Neural progenitor cell (in vitro differentiated cells): ENCODE results near the gene PRKCH. TPM values are rescaled to one million over a fixed set of nuclear protein-coding genes. Genes with fewer than 3 reads are reported as not detected.
"Not testable (repeated sequence)": the region's sequence is repeated elsewhere in the genome, so short reads cannot be mapped to it uniquely, and the experiment has no call there.

Source experiments
- DNase-seq: peaks from one replicate; pipeline ENCODE4 v3.0.0-alpha.2; 2016; ENCODE audit warnings: low spot score
- H2AFZ ChIP-seq: fragments of 200-600 bp; sonication (generic); replicated peaks from 2 replicates; pipeline ENCODE4 v1.6.1; 2016; ENCODE audit warnings: antibody characterized with exemption
- H3F3A ChIP-seq: fragments of 200-600 bp; sonication (generic); 2 replicates; pipeline ENCODE4 v1.6.1; 2016; ENCODE audit warnings: antibody characterized with exemption, low read depth
- H3K27ac ChIP-seq: fragments of 200-600 bp; sonication (generic); 2 replicates; pipeline ENCODE4 v1.5.1; 2016; ENCODE audit warnings: mild to moderate bottlenecking
- H3K27me3 ChIP-seq: fragments of 200-600 bp; sonication (generic); 2 replicates; pipeline ENCODE4 v1.6.1; 2016; ENCODE audit warnings: mild to moderate bottlenecking, moderate library complexity
- H3K36me3 ChIP-seq: fragments of 200-600 bp; sonication (generic); 2 replicates; pipeline ENCODE4 v1.5.1; 2016
- H3K4me1 ChIP-seq: fragments of 200-600 bp; sonication (generic); 2 replicates; pipeline ENCODE4 v1.6.1; 2016; ENCODE audit warnings: mixed run types
- H3K4me2 ChIP-seq: fragments of 200-600 bp; sonication (generic); 2 replicates; pipeline ENCODE4 v1.6.1; 2016
- H3K4me3 ChIP-seq: fragments of 200-600 bp; sonication (generic); 2 replicates; pipeline ENCODE4 v1.5.1; 2016
- H3K79me2 ChIP-seq: fragments of 200-600 bp; sonication (generic); 2 replicates; pipeline ENCODE4 v1.6.1; 2016; ENCODE audit warnings: low read depth
- H3K9ac ChIP-seq: fragments of 200-600 bp; sonication (generic); 2 replicates; pipeline ENCODE4 v1.6.1; 2016
- H3K9me3 ChIP-seq: fragments of 200-600 bp; sonication (generic); 2 replicates; pipeline ENCODE4 v1.5.1; 2016; ENCODE audit warnings: low read depth
- H4K20me1 ChIP-seq: fragments of 200-600 bp; sonication (generic); 2 replicates; pipeline ENCODE4 v1.6.1; 2016; ENCODE audit warnings: low read depth
- H3K27ac Mint-ChIP-seq: 3 replicates; pipeline ENCODE4 v1.8.0; 2021; ENCODE audit warnings: mixed read lengths
- H3K27me3 Mint-ChIP-seq: 2 replicates; pipeline ENCODE4 v1.8.0; 2022; ENCODE audit warnings: low read depth, mild to moderate bottlenecking, inconsistent platforms, moderate library complexity, mixed read lengths; ENCODE audit not compliant: insufficient read depth
- H3K36me3 Mint-ChIP-seq: 3 replicates; pipeline ENCODE4 v1.8.0; 2021; ENCODE audit warnings: mixed read lengths
- H3K4me1 Mint-ChIP-seq: 3 replicates; pipeline ENCODE4 v1.8.0; 2021; ENCODE audit warnings: mixed read lengths
- H3K4me3 Mint-ChIP-seq: 3 replicates; pipeline ENCODE4 v1.8.0; 2021; ENCODE audit warnings: mild to moderate bottlenecking, moderate library complexity, mixed read lengths
- H3K9me3 Mint-ChIP-seq: 3 replicates; pipeline ENCODE4 v1.8.0; 2020; ENCODE audit warnings: mixed read lengths
- EZH2 ChIP-seq: fragments of 200-600 bp; sonication (generic); IDR thresholded peaks from 2 replicates; pipeline ENCODE4 v1.6.1; 2017; ENCODE audit warnings: antibody characterized with exemption, mild to moderate bottlenecking, moderate library complexity
- EZH2phosphoT487 ChIP-seq: fragments of 200-600 bp; sonication (generic); IDR thresholded peaks from 2 replicates; pipeline ENCODE4 v1.6.1; 2017; ENCODE audit warnings: antibody characterized with exemption
- total RNA-seq: library from RNA; depleted of rRNA; stranded (reverse); fragments of >200 nt; gene quantifications from 2 replicates; pipeline ENCODE4 v1.2.3, GENCODE V29; 2015; ENCODE audit warnings: low replicate concordance
- TF ChIP-seq, protein P1 (sequence below): fragments of 200-600 bp; sonication (generic); IDR thresholded peaks from 2 replicates; pipeline ENCODE4 v1.5.1; 2017; ENCODE audit warnings: antibody characterized with exemption, mild to moderate bottlenecking

Gene PRKCH
- total RNA-seq, 1 donor from 2014 or later = 1.3 TPM

DNA sequence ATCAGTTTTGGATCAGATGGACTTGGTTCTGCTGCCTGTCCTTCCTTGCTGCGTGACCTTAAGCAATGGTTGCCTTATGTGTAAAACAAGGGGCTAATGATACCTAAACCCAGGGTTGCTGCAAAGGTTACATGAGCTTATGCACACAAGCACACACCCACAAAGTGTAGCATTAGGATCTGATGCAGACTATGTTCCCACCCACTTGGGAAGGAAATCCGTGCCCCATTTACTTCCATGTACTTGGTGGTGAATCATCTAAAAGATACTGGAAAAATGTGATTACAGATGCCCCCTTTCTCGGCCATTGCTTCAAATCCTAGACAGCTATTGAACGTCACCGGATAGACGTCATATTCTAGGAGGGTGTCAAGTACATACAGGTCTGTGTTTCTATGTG lies 87.1 kb downstream of the PRKCH start:
- Mint-ChIP-seq H3K4me1 (peaks cover 11% of the 10 kb centered on the region), H3K27me3 (no peaks in the 10 kb centered on the region), H3K27ac (no peak overlapping the region), H3K9me3 (no peaks in the 10 kb centered on the region), H3K36me3 (no peaks in the 10 kb centered on the region), H3K4me3 (no peak overlapping the region)
- H3K9ac ChIP-seq = no peak overlapping the region
- no peaks in the 10 kb centered on the region for H4K20me1 ChIP-seq
- H3K4me2 ChIP-seq = no peak overlapping the region
- H3K9me3 ChIP-seq = no peaks in the 10 kb centered on the region
- H3K4me3 ChIP-seq = no peak overlapping the region
- no peak overlapping the region for H2AFZ ChIP-seq
- no peaks in the 10 kb centered on the region for H3F3A ChIP-seq
- H3K79me2 ChIP-seq = no peaks in the 10 kb centered on the region
- TF ChIP-seq EZH2 (no peak), EZH2phosphoT487 (no peak)
- TF ChIP-seq, protein P1, sequence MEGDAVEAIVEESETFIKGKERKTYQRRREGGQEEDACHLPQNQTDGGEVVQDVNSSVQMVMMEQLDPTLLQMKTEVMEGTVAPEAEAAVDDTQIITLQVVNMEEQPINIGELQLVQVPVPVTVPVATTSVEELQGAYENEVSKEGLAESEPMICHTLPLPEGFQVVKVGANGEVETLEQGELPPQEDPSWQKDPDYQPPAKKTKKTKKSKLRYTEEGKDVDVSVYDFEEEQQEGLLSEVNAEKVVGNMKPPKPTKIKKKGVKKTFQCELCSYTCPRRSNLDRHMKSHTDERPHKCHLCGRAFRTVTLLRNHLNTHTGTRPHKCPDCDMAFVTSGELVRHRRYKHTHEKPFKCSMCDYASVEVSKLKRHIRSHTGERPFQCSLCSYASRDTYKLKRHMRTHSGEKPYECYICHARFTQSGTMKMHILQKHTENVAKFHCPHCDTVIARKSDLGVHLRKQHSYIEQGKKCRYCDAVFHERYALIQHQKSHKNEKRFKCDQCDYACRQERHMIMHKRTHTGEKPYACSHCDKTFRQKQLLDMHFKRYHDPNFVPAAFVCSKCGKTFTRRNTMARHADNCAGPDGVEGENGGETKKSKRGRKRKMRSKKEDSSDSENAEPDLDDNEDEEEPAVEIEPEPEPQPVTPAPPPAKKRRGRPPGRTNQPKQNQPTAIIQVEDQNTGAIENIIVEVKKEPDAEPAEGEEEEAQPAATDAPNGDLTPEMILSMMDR = no peak
- peaks cover 13% of the 10 kb centered on the region for H3K4me1 ChIP-seq
- no peaks in the 10 kb centered on the region for H3K27me3 ChIP-seq
- no peaks in the 10 kb centered on the region for H3K36me3 ChIP-seq
- no peak overlapping the region for H3K27ac ChIP-seq
- no peak for DNase-seq

DNA sequence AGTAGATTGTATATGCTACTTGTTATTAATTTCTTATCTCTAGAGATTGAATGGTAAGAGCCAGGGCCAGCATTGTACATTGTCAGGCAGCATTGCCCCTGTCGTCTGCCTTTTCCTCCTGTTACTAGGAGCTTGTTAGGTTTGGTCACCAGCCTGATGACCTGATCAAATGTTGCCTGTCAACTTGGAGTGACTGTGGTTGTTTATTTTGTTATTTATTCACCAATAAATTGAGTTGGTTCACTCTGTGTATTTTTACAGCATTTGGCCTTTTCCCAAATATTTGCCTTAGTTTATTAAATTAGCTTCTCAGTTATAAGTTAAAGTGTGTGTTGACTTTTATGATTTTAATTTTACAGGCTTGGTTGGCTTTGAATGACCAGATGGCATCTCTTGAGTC lies 88.4 kb downstream of the PRKCH start:
- no peaks in the 10 kb centered on the region for H3K36me3 Mint-ChIP-seq
- no peaks in the 10 kb centered on the region for H3K36me3 ChIP-seq
- H3K9ac ChIP-seq = no peak overlapping the region
- no peaks in the 10 kb centered on the region for H3F3A ChIP-seq
- no peak for DNase-seq
- peaks cover 11% of the 10 kb centered on the region for H3K4me1 Mint-ChIP-seq
- H3K27ac Mint-ChIP-seq = no peak overlapping the region
- H3K27ac ChIP-seq = no peak overlapping the region
- H3K9me3 Mint-ChIP-seq = no peaks in the 10 kb centered on the region
- no peaks in the 10 kb centered on the region for H3K27me3 ChIP-seq
- H4K20me1 ChIP-seq = no peaks in the 10 kb centered on the region
- TF ChIP-seq, protein P1 = no peak
- TF ChIP-seq EZH2 = no peak
- no peak for TF ChIP-seq EZH2phosphoT487
- H3K9me3 ChIP-seq = no peaks in the 10 kb centered on the region
- H3K79me2 ChIP-seq = no peaks in the 10 kb centered on the region
- peaks cover 13% of the 10 kb centered on the region for H3K4me1 ChIP-seq
- no peak overlapping the region for H3K4me3 Mint-ChIP-seq
- no peak overlapping the region for H2AFZ ChIP-seq
- H3K27me3 Mint-ChIP-seq = no peaks in the 10 kb centered on the region
- no peak overlapping the region for H3K4me3 ChIP-seq
- no peak overlapping the region for H3K4me2 ChIP-seq

DNA sequence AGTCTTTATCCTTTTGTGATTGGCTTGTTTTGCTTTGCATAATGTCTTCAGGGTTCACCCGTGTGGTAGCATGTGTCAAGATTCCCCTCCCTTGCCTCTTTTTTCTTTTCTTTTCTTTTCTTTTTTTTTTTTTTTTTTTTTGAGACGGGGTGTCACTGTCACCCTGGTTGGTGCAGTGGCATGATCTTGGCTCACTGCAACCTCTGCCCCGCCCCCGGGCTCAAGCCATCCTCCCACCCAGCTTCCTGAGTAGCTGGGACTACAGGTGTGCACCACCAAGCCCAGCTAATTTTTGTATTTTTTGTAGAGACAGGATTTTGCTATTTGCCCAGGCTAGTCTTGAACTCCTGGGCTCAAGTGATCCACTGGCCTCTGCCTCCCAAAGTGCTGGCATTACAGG lies 94.6 kb downstream of the PRKCH start:
- H3K4me1 ChIP-seq, H3K27me3 Mint-ChIP-seq, H3K4me3 ChIP-seq, H2AFZ ChIP-seq, DNase-seq, H3K4me2 ChIP-seq, H3K4me1 Mint-ChIP-seq, H3K27me3 ChIP-seq, H3F3A ChIP-seq, H3K27ac Mint-ChIP-seq, H3K4me3 Mint-ChIP-seq, H3K36me3 Mint-ChIP-seq, H3K9me3 Mint-ChIP-seq, H4K20me1 ChIP-seq, H3K79me2 ChIP-seq, H3K27ac ChIP-seq, H3K36me3 ChIP-seq, H3K9me3 ChIP-seq, H3K9ac ChIP-seq: not testable (repeated sequence)

DNA sequence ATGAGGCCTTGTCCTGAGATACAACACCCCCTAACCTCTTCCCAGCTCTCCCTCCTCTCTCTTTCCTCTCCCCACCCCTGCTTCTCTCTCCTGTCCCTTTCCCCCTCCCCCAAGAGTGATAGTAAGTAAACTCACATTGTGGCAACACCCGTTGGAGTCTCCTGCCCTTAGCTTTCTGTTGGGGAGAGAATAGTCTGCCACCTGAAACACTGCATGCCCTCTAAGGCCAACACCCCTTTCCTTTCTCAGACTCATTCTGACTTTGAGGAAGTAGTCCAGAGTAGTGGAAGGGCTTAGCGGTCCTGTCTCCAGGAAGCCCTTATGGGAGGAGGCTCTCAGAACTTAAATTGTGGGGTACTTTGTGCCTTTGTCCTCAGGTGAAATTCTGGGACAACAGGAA lies 95.2 kb downstream of the PRKCH start:
- H3K4me3 Mint-ChIP-seq = no peak overlapping the region
- no peaks in the 10 kb centered on the region for H3K27me3 Mint-ChIP-seq
- peaks cover 6% of the 10 kb centered on the region for H3K4me1 ChIP-seq
- H3K36me3 Mint-ChIP-seq = no peaks in the 10 kb centered on the region
- no peak for DNase-seq
- no peak overlapping the region for H3K27ac ChIP-seq
- H2AFZ ChIP-seq = no peak overlapping the region
- H3K4me2 ChIP-seq = no peak overlapping the region
- no peak overlapping the region for H3K4me3 ChIP-seq
- H3K79me2 ChIP-seq = no peaks in the 10 kb centered on the region
- H3K36me3 ChIP-seq = no peaks in the 10 kb centered on the region
- TF ChIP-seq EZH2phosphoT487 (no peak), EZH2 (no peak)
- TF ChIP-seq, protein P1 = no peak
- no peaks in the 10 kb centered on the region for H3F3A ChIP-seq
- H3K9me3 Mint-ChIP-seq = no peaks in the 10 kb centered on the region
- no peaks in the 10 kb centered on the region for H3K4me1 Mint-ChIP-seq
- no peaks in the 10 kb centered on the region for H4K20me1 ChIP-seq
- H3K27me3 ChIP-seq = no peaks in the 10 kb centered on the region
- no peak overlapping the region for H3K9ac ChIP-seq
- no peaks in the 10 kb centered on the region for H3K9me3 ChIP-seq
- H3K27ac Mint-ChIP-seq = no peak overlapping the region
